OCI-M1 (cell line): ENCODE results near the gene MED25.

Source experiments
- DNase-seq: peaks from one replicate; lab custom pipeline; 2025; lab: John Stamatoyannopoulos, UW

MED25 gene

GRCh38 chr19:49817964-49818648 is at the start of gene MED25:
Gene MED25, plus strand, starts transcription at chr19:49818289. Its CDS starts 53 bp downstream, at chr19:49818342.
- DNase-seq, result peak; percentile 94

GRCh38 chr19:49770529-49770928 is 47.6 kb upstream of the MED25 start:
- DNase-seq, result no peak

GRCh38 chr19:49771674-49772139 is 46.4 kb upstream of the MED25 start:
- no peak for DNase-seq

DNA sequence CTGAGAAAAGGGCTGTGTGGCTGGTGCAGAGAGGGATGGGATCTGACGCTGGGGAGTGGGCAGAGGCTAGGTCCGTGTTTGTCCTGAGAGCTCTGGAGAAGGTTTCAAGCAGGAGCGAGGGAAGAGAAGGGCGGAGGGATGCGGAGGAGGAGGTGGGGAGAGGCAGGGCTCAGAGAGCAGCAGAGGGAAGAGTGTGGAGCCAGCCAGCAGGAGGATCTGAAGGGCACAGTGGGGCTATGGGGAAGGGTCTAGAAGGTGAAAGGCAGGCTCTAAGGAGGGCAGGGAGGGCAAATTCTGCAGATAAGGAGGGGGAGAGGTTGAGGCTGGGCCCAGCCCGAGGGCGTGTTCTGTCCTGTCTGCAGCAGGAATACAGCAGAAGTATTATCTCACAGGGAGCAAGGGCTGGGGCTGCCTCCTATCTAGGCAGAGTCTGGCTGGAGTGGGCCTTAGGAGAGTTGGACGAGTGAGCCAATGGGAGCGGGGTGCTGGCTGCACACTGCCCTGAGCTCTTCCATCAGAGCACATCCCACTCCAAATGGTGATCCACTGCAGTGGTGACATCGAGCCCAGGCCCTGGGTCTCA is 45.1 kb upstream of the MED25 start:
- DNase-seq, result no peak

GRCh38 chr19:49773663-49774350 is 44.3 kb upstream of the MED25 start:
- DNase-seq, result no peak

GRCh38 chr19:49774969-49775368 is 43.1 kb upstream of the MED25 start:
- DNase-seq, result no peak

DNA sequence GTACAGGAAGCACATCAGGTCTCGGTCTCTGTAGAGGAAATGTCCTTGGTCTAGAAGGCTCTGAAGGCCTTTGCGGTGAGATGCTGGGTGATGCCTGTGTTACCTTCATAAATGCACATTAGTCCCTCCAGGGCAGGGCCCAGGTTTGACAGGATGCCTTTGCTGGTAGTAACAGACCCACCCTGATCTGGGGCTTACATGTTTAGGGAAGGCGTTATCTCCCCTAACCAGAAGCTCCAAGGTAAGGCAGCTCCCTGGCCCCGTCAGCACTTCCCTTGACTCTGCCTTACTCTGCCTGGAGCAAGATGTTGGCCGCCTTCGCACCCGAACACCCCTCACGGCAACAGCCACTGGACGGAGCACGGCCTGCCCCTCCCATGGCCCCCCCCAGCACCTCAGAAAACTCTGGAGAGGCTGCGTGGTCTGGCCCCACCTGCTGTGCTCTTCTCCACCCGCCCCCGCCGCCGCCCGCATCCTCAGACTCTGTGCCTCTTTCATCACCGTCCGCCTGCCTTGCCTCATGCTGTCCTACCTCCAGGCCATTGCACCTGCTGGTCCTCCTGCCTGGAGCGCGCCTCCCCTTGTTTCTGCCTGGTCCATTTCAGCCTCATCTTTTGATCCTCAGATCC is 42.2 kb upstream of the MED25 start:
- DNase-seq, result no peak

DNA sequence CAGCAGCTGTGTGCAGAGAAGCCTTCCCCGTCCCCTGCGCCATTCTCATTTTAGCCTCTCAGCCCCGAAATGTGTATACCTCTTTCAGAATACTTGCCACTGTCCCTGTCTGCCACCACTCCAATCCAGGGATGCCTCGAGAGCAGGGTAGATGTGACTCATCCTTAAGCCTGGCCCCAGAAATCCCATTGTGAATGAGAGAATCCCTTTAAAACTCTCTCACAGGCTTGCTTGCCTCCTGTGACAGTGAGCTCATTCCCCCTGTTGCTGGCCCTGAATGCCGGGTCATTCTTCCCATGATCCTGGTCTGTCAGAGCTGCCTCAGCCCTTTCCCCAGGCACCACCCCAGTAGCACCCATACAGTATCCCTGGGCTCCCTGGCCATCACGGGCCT is 41.7 kb upstream of the MED25 start:
- DNase-seq, result no peak

DNA sequence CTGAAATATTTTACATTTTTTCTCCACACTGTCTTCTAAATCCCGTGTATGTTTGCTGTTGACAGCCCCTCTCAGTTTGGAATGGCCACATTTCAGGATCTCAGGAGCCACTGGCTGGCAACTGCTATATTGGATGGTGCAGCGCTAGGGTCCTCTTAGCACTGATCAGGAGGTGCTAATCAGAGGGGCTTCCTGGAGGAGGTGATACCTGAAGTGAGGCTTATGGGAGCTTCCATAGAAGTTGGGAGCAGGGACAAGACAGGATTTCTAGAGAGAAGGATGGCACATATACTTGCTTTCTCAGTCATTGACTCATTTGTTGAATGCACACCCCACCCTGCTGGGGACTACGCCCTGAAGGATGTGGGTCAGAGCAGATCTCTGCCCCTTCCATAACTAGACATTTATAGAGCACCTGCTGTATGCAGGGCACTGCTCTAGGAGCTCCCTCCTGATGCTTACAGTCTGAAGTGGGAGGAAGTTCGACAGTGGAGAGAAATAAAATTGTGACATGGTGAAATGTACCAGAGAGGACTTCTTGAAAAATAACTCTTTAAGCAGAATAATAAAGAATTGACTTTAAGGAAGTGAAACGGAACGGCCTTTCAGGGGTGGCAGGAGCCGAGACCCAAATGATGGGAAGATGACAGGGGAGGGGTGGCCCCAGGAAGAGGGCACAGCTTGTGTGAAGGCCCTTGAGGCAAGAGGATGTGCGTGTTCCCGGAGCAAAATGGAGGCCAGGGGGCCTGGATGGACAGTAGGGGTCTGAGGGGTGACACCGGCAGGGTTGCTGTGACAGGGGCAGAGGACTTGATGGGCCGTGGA is 38.1 kb upstream of the MED25 start:
- DNase-seq, result no peak

GRCh38 chr19:49780861-49781260 is 37.2 kb upstream of the MED25 start:
- DNase-seq, result no peak

GRCh38 chr19:49781394-49781793 is 36.7 kb upstream of the MED25 start:
- no peak for DNase-seq

DNA sequence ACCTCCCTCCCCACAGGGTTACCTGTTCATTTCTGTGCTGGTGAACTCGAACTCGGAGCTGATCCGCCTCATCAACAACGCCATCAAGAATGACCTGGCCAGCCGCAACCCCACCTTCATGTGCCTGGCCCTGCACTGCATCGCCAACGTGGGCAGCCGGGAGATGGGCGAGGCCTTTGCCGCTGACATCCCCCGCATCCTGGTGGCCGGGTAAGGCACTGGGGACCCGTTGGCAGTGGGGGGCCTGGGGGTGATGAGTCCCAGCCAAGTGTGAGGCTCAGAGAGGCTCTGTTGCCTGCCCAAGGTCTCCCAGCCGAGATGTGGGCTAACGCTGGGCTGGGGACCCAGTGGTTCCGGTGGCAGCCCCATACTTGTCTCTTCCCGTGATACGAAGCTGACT is 35.6 kb upstream of the MED25 start:
- no peak for DNase-seq

GRCh38 chr19:49786376-49786820 is 31.7 kb upstream of the MED25 start:
- DNase-seq, result no peak

- no peak for DNase-seq
Observed at GRCh38 chr19:49787746-49788145, 30.3 kb upstream of the MED25 start.

DNA sequence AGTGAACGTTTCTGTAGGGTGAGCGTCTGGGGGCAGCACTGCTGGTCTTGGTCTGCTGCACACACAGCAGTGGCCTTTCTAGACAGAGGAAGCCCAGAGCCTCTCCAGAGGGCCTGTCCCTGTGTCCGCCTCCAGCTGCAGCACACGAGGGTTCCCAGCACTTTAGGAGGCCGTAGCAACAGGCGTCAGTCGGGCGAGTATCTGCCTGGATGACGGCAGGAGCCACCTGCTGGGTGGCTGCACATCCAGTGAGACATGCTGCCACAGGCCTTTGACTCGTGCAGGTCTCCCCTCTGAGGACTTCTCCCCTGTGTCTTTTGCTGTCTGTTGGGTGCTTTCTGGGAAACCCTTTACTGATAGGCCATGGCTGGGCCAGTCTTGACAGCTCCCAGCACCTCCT is 29.2 kb upstream of the MED25 start:
- no peak for DNase-seq

DNA sequence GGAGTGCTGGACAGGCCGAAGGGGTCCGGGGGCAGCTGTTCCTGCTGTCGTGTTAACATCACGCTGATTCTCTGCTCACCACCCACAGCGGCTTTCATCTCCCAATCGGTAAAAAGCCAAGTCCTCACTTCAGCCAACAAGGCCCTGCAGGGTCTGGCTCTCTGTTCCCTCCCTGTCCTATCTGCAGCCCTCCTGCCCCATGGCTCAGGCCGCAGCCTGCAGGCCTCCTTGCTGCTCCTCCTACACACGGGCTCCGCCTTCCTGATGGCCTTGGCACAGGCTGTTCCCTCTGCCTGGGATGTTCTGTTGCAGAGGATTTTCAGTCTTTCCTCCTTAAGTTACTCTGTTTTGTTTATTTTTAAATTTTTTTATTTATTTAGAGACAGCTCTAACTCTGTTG is 27.2 kb upstream of the MED25 start:
- peak; percentile 47 for DNase-seq

GRCh38 chr19:49791776-49792445 is 26.2 kb upstream of the MED25 start:
- DNase-seq, result no peak

GRCh38 chr19:49792829-49793560 is 25.1 kb upstream of the MED25 start:
- DNase-seq, result no peak

- no peak for DNase-seq
Observed at GRCh38 chr19:49793561-49793840, 24.6 kb upstream of the MED25 start.

DNA sequence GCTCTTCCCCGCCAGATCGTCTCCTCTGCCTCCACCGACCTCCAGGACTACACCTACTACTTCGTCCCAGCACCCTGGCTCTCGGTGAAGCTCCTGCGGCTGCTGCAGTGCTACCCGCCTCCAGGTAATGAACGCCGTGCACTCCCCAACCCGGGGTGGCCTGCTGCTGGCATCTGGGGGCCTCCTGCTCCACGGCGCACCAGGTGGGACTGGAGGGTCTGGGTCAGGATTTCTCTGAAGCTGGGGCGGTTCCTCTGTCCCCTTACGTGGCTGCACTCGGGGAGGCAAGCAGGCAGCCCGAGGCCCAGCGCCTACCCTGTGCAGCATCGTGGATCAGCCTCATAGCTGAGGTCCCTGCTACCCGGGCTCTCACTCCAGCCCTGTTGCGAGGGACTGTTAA is 22.5 kb upstream of the MED25 start:
- DNase-seq, result no peak

DNA sequence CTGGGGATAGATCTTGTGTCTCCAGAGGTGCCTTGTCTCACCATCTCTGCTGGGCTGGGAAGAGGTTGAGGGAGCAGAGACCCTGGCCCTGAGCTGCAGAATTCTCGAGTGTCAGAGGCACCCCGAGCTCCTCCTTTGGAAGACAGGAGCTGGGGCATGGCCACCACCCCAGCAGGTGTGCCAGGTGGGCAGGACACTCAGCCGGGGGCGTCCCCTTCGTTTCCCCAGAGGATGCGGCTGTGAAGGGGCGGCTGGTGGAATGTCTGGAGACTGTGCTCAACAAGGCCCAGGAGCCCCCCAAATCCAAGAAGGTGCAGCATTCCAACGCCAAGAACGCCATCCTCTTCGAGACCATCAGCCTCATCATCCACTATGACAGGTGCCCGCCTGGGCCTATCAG is 19.5 kb upstream of the MED25 start:
- no peak for DNase-seq
